ENCODE measurements around the gene BAZ1B.

BAZ1B gene

DNA sequence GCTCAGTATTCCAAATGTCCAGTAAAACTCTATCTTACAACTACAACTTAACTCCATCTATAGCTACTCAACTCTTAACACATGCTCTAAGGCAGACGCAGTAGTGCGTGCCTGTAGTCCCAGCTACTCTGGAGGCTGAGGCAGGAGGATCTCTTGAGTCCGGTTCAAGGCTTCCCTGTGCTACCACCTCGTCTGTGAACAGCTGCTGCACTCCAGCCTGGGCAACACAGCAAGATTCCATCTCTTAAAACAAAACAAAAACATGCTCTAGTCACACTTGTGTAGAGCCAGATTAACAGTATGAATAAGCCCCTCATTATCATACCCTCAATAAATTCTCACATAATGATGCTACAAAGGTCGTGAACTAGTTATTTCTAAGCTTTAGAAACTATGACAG lies 3.6 kb downstream of the BAZ1B start:
- TF ChIP-seq CSDC2 (CRISPR knock-in tag; IDR thresholded peaks at IDR 0.05) = no peak
- TF ChIP-seq GLIS3 (CRISPR knock-in tag; IDR thresholded peaks at IDR 0.05) = no peak
- TF ChIP-seq, protein P1, sequence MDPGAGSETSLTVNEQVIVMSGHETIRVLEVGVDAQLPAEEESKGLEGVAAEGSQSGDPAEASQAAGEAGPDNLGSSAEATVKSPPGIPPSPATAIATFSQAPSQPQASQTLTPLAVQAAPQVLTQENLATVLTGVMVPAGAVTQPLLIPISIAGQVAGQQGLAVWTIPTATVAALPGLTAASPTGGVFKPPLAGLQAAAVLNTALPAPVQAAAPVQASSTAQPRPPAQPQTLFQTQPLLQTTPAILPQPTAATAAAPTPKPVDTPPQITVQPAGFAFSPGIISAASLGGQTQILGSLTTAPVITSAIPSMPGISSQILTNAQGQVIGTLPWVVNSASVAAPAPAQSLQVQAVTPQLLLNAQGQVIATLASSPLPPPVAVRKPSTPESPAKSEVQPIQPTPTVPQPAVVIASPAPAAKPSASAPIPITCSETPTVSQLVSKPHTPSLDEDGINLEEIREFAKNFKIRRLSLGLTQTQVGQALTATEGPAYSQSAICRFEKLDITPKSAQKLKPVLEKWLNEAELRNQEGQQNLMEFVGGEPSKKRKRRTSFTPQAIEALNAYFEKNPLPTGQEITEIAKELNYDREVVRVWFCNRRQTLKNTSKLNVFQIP (CRISPR knock-in tag; IDR thresholded peaks at IDR 0.05; ENCODE audit: borderline replicate concordance, low read depth) = no peak
- no peak for TF ChIP-seq ZNF565 (CRISPR knock-in tag; conservative IDR thresholded peaks at IDR 0.05; ENCODE audit: low read depth)
- no peak for TF ChIP-seq RARB (CRISPR knock-in tag; IDR thresholded peaks at IDR 0.05)
- TF ChIP-seq, protein P2, sequence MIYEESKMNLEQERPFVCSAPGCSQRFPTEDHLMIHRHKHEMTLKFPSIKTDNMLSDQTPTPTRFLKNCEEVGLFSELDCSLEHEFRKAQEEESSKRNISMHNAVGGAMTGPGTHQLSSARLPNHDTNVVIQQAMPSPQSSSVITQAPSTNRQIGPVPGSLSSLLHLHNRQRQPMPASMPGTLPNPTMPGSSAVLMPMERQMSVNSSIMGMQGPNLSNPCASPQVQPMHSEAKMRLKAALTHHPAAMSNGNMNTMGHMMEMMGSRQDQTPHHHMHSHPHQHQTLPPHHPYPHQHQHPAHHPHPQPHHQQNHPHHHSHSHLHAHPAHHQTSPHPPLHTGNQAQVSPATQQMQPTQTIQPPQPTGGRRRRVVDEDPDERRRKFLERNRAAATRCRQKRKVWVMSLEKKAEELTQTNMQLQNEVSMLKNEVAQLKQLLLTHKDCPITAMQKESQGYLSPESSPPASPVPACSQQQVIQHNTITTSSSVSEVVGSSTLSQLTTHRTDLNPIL (CRISPR knock-in tag; IDR thresholded peaks at IDR 0.05; ENCODE audit: low read depth) = no peak
- no peak for TF ChIP-seq TOX (CRISPR knock-in tag; IDR thresholded peaks at IDR 0.05; ENCODE audit: borderline replicate concordance)
- TF ChIP-seq ZFP30 (CRISPR knock-in tag; IDR thresholded peaks at IDR 0.05) = no peak
- no peak for TF ChIP-seq ARNTL (CRISPR knock-in tag; IDR thresholded peaks at IDR 0.05; ENCODE audit: borderline replicate concordance, low read depth)
- no peak for TF ChIP-seq PPARA (CRISPR knock-in tag; IDR thresholded peaks at IDR 0.05; ENCODE audit: borderline replicate concordance)
- TF ChIP-seq TCF4 (CRISPR knock-in tag; IDR thresholded peaks at IDR 0.05; ENCODE audit: borderline replicate concordance) = no peak
- TF ChIP-seq, protein P3, sequence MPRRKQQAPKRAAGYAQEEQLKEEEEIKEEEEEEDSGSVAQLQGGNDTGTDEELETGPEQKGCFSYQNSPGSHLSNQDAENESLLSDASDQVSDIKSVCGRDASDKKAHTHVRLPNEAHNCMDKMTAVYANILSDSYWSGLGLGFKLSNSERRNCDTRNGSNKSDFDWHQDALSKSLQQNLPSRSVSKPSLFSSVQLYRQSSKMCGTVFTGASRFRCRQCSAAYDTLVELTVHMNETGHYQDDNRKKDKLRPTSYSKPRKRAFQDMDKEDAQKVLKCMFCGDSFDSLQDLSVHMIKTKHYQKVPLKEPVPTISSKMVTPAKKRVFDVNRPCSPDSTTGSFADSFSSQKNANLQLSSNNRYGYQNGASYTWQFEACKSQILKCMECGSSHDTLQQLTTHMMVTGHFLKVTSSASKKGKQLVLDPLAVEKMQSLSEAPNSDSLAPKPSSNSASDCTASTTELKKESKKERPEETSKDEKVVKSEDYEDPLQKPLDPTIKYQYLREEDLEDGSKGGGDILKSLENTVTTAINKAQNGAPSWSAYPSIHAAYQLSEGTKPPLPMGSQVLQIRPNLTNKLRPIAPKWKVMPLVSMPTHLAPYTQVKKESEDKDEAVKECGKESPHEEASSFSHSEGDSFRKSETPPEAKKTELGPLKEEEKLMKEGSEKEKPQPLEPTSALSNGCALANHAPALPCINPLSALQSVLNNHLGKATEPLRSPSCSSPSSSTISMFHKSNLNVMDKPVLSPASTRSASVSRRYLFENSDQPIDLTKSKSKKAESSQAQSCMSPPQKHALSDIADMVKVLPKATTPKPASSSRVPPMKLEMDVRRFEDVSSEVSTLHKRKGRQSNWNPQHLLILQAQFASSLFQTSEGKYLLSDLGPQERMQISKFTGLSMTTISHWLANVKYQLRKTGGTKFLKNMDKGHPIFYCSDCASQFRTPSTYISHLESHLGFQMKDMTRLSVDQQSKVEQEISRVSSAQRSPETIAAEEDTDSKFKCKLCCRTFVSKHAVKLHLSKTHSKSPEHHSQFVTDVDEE (CRISPR knock-in tag; IDR thresholded peaks at IDR 0.05) = no peak
- TF ChIP-seq, protein P4, sequence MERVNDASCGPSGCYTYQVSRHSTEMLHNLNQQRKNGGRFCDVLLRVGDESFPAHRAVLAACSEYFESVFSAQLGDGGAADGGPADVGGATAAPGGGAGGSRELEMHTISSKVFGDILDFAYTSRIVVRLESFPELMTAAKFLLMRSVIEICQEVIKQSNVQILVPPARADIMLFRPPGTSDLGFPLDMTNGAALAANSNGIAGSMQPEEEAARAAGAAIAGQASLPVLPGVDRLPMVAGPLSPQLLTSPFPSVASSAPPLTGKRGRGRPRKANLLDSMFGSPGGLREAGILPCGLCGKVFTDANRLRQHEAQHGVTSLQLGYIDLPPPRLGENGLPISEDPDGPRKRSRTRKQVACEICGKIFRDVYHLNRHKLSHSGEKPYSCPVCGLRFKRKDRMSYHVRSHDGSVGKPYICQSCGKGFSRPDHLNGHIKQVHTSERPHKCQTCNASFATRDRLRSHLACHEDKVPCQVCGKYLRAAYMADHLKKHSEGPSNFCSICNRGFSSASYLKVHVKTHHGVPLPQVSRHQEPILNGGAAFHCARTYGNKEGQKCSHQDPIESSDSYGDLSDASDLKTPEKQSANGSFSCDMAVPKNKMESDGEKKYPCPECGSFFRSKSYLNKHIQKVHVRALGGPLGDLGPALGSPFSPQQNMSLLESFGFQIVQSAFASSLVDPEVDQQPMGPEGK (CRISPR knock-in tag; IDR thresholded peaks at IDR 0.05; ENCODE audit: borderline replicate concordance) = no peak
- TF ChIP-seq ZNF8 (CRISPR knock-in tag; IDR thresholded peaks at IDR 0.05) = no peak
- TF ChIP-seq SNAI2 (CRISPR knock-in tag; IDR thresholded peaks at IDR 0.05) = no peak
- ATAC-seq = no peak

DNA sequence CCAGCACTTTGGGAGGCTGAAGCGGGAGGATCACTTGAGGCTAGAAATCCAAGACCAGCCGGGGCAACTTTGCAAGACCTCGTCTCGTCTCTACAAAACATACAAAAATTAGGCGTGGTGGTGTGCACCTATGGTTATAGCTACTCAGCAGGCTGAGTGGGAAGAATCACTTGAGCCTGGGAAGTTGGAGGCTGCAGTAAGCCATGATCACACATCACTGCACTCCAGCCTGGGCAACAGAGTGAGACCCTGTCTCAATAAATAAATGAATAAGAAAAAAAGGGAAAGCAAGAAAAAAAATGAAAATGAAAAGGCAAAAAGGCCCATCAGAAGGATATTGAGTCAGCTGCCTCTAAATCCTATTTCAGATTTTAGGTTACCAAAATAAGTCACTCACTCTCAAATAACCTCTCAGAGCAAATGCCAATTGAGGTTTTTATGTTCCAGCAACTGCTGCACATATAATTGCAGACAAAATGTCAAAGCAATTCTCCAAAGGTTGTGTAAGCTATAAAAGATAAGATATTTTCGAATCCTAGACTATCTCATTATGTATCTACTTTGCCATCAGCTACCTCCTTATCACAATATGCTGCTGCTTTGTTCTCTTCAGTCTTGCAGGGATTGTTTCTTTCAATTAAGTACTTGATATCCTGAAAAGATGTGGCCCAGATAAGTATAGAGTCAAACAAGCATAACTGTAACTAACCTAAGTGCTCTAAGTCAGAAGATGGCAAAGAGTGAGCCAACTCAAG lies 4.7 kb downstream of the BAZ1B start:
- TF ChIP-seq PPARA (CRISPR knock-in tag; IDR thresholded peaks at IDR 0.05; ENCODE audit: borderline replicate concordance) (no peak), ESRRG (CRISPR knock-in tag; IDR thresholded peaks at IDR 0.05) (no peak), GLIS3 (CRISPR knock-in tag; IDR thresholded peaks at IDR 0.05) (no peak), CSDC2 (CRISPR knock-in tag; IDR thresholded peaks at IDR 0.05) (no peak), ZFP30 (CRISPR knock-in tag; IDR thresholded peaks at IDR 0.05) (no peak)
- TF ChIP-seq, protein P3 (CRISPR knock-in tag; IDR thresholded peaks at IDR 0.05) = no peak
- TF ChIP-seq, protein P4 (CRISPR knock-in tag; IDR thresholded peaks at IDR 0.05; ENCODE audit: borderline replicate concordance) = no peak

More for the DNA sequence above, 4.7 kb downstream of the BAZ1B start:
- ATAC-seq = no peak

Data from SK-N-SH treated with all-trans-retinoic acid at 6 μM for 48 hours (cell line).